Karpas-422 (cell line): ENCODE data around the gene CDC26. TPM values are rescaled to one million over a fixed set of nuclear protein-coding genes. Genes with fewer than 3 reads are reported as not detected.
A peak's percentile ranks its signal among the peaks of the same experiment; 100 is the strongest.

ENCODE experiments used
- DNase-seq: peaks from one replicate; pipeline ENCODE4 v3.0.0-alpha.2; 2015
- H2AFZ ChIP-seq: fragments of 200-600 bp; sonication (generic); 2 replicates; pipeline ENCODE4 v1.6.1; 2014; ENCODE audit warnings: antibody characterized with exemption, low read length, mixed read lengths
- H3K27ac ChIP-seq: fragments of 200-600 bp; sonication (generic); 2 replicates; pipeline ENCODE4 v1.5.1; 2014; ENCODE audit warnings: mild to moderate bottlenecking, low read length, moderate library complexity
- H3K27me3 ChIP-seq: fragments of 200-600 bp; sonication (generic); 2 replicates; pipeline ENCODE4 v1.6.1; 2014; ENCODE audit warnings: low read length, mixed read lengths
- H3K36me3 ChIP-seq: fragments of 200-600 bp; sonication (generic); 2 replicates; pipeline ENCODE4 v1.6.1; 2014; ENCODE audit warnings: low read length, mixed read lengths; ENCODE audit not compliant: insufficient read depth
- H3K4me1 ChIP-seq: fragments of 200-600 bp; sonication (generic); 2 replicates; pipeline ENCODE4 v1.6.1; 2014; ENCODE audit warnings: mild to moderate bottlenecking, low read length, mixed read lengths
- H3K4me2 ChIP-seq: fragments of 200-600 bp; sonication (generic); 2 replicates; pipeline ENCODE4 v1.6.1; 2014; ENCODE audit warnings: low read length, low read depth, mild to moderate bottlenecking; ENCODE audit not compliant: poor library complexity, severe bottlenecking
- H3K4me3 ChIP-seq: fragments of 200-600 bp; sonication (generic); 2 replicates; pipeline ENCODE4 v1.5.1; 2014; ENCODE audit warnings: mild to moderate bottlenecking, antibody characterized with exemption, low read length, mixed read lengths
- H3K79me2 ChIP-seq: fragments of 200-600 bp; sonication (generic); 2 replicates; pipeline ENCODE4 v1.6.1; 2014; ENCODE audit warnings: mild to moderate bottlenecking, low read length, mixed read lengths
- H3K9ac ChIP-seq: fragments of 200-600 bp; sonication (generic); 2 replicates; pipeline ENCODE4 v1.6.0; 2014; ENCODE audit warnings: low read length
- H3K9me2 ChIP-seq: fragments of 200-600 bp; sonication (generic), shearing (Covaris generic); replicated peaks from 2 replicates; pipeline ENCODE4 v1.6.0; 2014; ENCODE audit warnings: mild to moderate bottlenecking, low read length, moderate library complexity; ENCODE audit not compliant: insufficient read depth
- H3K9me3 ChIP-seq: fragments of 300-700, 200-600 bp; sonication (generic); 2 replicates; pipeline ENCODE4 v1.6.1; 2014; ENCODE audit warnings: low read length, mixed read lengths
- H4K20me1 ChIP-seq: fragments of 200-600 bp; sonication (generic); 2 replicates; pipeline ENCODE4 v1.6.1; 2014; ENCODE audit warnings: mild to moderate bottlenecking, antibody characterized with exemption, low read length, low read depth; ENCODE audit not compliant: insufficient read depth
- total RNA-seq: library from RNA; depleted of rRNA; stranded (reverse); fragments of >200 nt; shearing (Covaris generic); gene quantifications from 2 replicates; pipeline ENCODE4 v1.2.3, GENCODE V29; 2014; ENCODE audit warnings: low replicate concordance; rRNA removed

The CDC26 gene
- total RNA-seq, 1 experiment from 2014 or later, result 36.0 TPM

DNA sequence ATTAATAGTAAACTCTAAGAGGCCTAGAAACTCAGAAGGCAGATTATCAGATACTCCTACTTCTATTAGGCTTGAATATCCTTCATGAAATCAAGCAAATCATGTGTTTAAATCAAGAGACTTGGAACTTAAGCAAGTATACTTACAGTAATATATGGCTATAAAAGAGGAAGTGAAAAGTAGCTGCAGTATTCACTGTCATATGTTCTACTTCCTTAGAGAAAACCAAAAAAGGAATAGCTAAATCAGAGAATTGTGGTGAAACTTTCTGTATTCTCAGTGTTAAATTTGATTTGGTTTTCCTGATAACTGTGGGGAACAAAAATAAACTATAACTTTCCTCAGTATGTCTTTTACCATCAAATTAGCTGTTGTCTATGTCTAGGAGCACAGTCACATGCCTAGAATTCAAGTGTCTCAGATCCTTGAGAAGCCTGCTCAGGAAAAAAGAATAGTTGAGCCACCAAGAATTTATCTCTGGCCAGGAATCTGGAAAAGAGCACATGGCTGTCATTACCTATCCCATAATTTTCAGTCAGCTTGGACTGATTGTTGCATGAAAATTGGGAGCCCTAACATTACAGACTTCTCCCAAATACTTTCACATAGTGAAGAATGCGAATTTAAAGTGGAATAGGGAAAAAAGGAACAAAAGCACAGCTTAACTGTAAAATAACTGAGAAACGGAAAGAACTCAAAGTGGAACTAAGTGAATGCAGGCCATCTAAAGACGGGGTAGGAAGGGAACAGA lies 56.0 kb downstream of the CDC26 start:
- no peak overlapping the region for H2AFZ ChIP-seq
- no peaks in the 10 kb centered on the region for H3K9me3 ChIP-seq
- H3K4me2 ChIP-seq, result peak overlapping the region; percentile 97
- peaks cover 58% of the 10 kb centered on the region for H3K4me1 ChIP-seq
- no peaks in the 10 kb centered on the region for H3K27me3 ChIP-seq
- peak overlapping the region; percentile 90 for H3K4me3 ChIP-seq
- DNase-seq, result peak; percentile 77
- H3K36me3 ChIP-seq, result peaks cover 11% of the 10 kb centered on the region
- H3K9me2 ChIP-seq, result no peaks in the 10 kb centered on the region
- peak overlapping the region; percentile 92 for H3K27ac ChIP-seq
- H4K20me1 ChIP-seq, result 0 out of 2 replicates have a peak, but pooled peaks cover 2% of the 10 kb centered on the region
- H3K9ac ChIP-seq, result peak overlapping the region; percentile 86
- H3K79me2 ChIP-seq, result peaks cover 91% of the 10 kb centered on the region

Other genes starting within 250 kb of the CDC26 start
- not detected in 2 replicates for gene ZFP37, start 218.8 kb downstream of the CDC26 start, total RNA-seq
- gene SLC31A2, start 124.6 kb downstream of the CDC26 start, total RNA-seq, result 0.26 and 0.83 TPM in 2 replicates
- gene FKBP15, start 54.3 kb downstream of the CDC26 start, total RNA-seq, result 23.5 and 65.1 TPM in 2 replicates
- gene SLC31A1, start 54.0 kb downstream of the CDC26 start, total RNA-seq, result 8.7 and 13.5 TPM in 2 replicates
- gene PRPF4, start 86 bp upstream of the CDC26 start, total RNA-seq, result 22.2 and 24.4 TPM in 2 replicates
- gene RNF183, start 27.8 kb upstream of the CDC26 start, total RNA-seq, result not detected in 2 replicates
- gene WDR31, start 64.7 kb upstream of the CDC26 start, total RNA-seq, result 0.56 and 1.0 TPM in 2 replicates
- not detected in 2 replicates for gene BSPRY, start 74.0 kb upstream of the CDC26 start, total RNA-seq
- gene HDHD3, start 101.4 kb upstream of the CDC26 start, total RNA-seq, result 11.6 and 16.4 TPM in 2 replicates
- 18.1 and 21.0 TPM in 2 replicates for gene ALAD, start 125.7 kb upstream of the CDC26 start, total RNA-seq
- 65.7 and 105 TPM in 2 replicates for gene POLE3, start 135.1 kb upstream of the CDC26 start, total RNA-seq
- 0.82 and 2.2 TPM in 2 replicates for gene C9orf43, start 135.2 kb upstream of the CDC26 start, total RNA-seq
- gene RGS3, start 188.2 kb upstream of the CDC26 start, total RNA-seq, result 1.3 and 5.0 TPM in 2 replicates